Measurements from ENCODE around the gene DUOXA2.

DNA sequence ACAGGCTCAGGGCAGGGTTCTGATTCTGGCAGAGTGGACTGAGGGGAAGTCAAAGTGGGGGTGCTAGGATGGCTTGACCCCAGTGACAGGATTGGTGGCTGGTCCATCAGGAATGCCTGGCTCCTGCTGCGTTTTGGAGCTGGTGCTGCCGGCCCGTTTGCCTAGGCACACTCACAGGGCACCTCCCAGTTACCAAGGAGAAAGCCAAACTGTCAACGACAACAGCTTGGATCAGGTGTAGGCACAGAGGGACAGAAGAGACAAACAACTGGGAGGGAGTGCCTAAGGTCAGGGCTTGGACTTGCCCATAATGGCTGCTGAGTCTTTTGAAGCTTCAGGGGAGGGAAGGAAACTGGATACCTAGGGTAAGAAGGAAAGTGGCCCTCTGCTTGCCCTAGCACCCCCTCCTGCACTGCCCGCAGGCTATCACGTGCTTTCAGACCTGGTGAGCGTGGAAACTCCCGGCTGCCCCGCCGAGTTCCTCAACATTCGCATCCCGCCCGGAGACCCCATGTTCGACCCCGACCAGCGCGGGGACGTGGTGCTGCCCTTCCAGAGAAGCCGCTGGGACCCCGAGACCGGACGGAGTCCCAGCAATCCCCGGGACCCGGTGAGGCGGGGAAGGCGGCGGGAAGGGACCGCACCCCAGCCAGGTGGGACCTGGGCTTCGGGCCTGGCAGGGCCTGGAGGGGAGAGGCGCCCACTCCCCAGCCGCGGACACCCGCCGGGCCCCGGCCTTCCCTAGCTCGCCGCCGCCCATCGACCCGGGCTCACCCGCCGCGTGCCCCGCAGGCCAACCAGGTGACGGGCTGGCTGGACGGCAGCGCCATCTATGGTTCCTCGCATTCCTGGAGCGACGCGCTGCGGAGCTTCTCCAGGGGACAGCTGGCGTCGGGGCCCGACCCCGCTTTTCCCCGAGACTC, 20.8 kb downstream of the DUOXA2 start:
- TF ChIP-seq, protein P1, sequence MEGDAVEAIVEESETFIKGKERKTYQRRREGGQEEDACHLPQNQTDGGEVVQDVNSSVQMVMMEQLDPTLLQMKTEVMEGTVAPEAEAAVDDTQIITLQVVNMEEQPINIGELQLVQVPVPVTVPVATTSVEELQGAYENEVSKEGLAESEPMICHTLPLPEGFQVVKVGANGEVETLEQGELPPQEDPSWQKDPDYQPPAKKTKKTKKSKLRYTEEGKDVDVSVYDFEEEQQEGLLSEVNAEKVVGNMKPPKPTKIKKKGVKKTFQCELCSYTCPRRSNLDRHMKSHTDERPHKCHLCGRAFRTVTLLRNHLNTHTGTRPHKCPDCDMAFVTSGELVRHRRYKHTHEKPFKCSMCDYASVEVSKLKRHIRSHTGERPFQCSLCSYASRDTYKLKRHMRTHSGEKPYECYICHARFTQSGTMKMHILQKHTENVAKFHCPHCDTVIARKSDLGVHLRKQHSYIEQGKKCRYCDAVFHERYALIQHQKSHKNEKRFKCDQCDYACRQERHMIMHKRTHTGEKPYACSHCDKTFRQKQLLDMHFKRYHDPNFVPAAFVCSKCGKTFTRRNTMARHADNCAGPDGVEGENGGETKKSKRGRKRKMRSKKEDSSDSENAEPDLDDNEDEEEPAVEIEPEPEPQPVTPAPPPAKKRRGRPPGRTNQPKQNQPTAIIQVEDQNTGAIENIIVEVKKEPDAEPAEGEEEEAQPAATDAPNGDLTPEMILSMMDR (IDR thresholded peaks at IDR 0.05) = no peak
- no peak for TF ChIP-seq ELF4 (CRISPR knock-in tag; IDR thresholded peaks at IDR 0.05; ENCODE audit: low read depth)
- TF ChIP-seq, protein P2, sequence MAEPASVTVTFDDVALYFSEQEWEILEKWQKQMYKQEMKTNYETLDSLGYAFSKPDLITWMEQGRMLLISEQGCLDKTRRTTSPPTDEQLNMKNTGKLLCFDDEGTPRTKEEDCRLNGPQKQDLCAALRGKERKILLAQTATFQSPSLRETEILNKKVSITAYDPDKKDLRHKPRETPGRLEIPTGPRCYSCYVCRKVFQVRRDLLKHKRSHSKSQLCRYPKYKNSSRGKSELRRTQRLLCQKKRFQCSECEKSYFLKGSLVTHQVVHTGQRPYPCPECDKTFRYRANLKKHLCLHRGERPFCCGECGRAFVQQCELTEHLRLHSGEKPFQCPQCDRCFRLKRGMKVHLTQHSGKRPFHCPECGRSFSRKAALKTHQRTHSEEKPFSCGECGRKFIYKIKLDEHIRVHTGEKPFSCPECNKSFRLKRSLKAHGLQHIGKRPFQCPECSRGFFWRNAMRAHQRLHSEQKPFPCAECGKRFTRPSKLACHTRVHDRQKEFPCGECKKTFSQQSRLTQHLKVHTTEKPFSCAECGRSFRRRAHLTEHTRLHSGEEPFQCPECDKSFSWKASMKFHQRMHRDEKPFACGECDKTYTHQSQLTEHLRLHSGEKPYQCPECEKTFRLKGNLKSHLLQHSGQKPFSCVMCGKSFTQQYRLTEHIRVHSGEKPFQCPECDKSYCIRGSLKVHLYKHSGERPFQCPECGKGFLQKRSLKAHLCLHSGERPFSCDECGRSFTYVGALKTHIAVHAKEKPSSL (CRISPR knock-in tag; conservative IDR thresholded peaks at IDR 0.05) = no peak
- TF ChIP-seq TP53 (CRISPR knock-in tag; IDR thresholded peaks at IDR 0.05) = peak; percentile 42; the same call in 1 of the 2 replicates
- TF ChIP-seq CREB1 (CRISPR knock-in tag; IDR thresholded peaks at IDR 0.05) = no peak
